Neural crest cell (in vitro differentiated cells): ENCODE measurements around the gene BAD. TPM values are rescaled to one million over a fixed set of nuclear protein-coding genes. Genes with fewer than 3 reads are reported as not detected.

Experiments used
- DNase-seq: peaks from one replicate; pipeline ENCODE4 v3.0.0; 2021; ENCODE audit warnings: low read depth, mixed read lengths, low spot score
- H3K27ac Mint-ChIP-seq: one replicate; pipeline ENCODE4 v1.8.0; 2021; ENCODE audit warnings: mild to moderate bottlenecking, mixed read lengths; ENCODE audit not compliant: unreplicated experiment
- H3K27me3 Mint-ChIP-seq: 2 replicates; pipeline ENCODE4 v1.8.0; 2021; ENCODE audit warnings: low read depth, mild to moderate bottlenecking, mixed read lengths
- H3K36me3 Mint-ChIP-seq: 2 replicates; pipeline ENCODE4 v1.8.0; 2021; ENCODE audit warnings: low read depth, mild to moderate bottlenecking, mixed read lengths
- H3K4me1 Mint-ChIP-seq: 2 replicates; pipeline ENCODE4 v1.8.0; 2021; ENCODE audit warnings: mixed read lengths
- H3K4me3 Mint-ChIP-seq: one replicate; pipeline ENCODE4 v1.8.0; 2021; ENCODE audit warnings: mild to moderate bottlenecking, mixed read lengths
- H3K9me3 Mint-ChIP-seq: 2 replicates; pipeline ENCODE4 v1.8.0; 2021; ENCODE audit warnings: mixed read lengths
- CTCF ChIP-seq: fragments of 200-600 bp; sonication (generic); conservative IDR thresholded peaks from 2 replicates; pipeline ENCODE4 v1.5.0; 2021; ENCODE audit warnings: antibody characterized with exemption, mild to moderate bottlenecking
- total RNA-seq: library from RNA; stranded (reverse); gene quantifications from 2 replicates; pipeline ENCODE4 v1.2.1, GENCODE V29; 2021

The BAD gene
- total RNA-seq, 1 donor from 2014 or later: 47.1 TPM

GRCh38 chr11:64250415-64251015 lies 34.0 kb downstream of the BAD start:
- no peak for DNase-seq
- no peaks in the 10 kb centered on the region for H3K9me3 Mint-ChIP-seq
- peaks cover 28% of the 10 kb centered on the region for H3K4me1 Mint-ChIP-seq
- H3K4me3 Mint-ChIP-seq: peak overlapping the region; percentile 88
- no peaks in the 10 kb centered on the region for H3K36me3 Mint-ChIP-seq
- TF ChIP-seq CTCF: no peak
- H3K27me3 Mint-ChIP-seq: peaks cover 3% of the 10 kb centered on the region
- H3K27ac Mint-ChIP-seq: no peak overlapping the region

- H3K27ac Mint-ChIP-seq: no peak overlapping the region
- no peak for TF ChIP-seq CTCF
- peaks cover 3% of the 10 kb centered on the region for H3K27me3 Mint-ChIP-seq
- H3K4me3 Mint-ChIP-seq: peak overlapping the region; percentile 84
- H3K4me1 Mint-ChIP-seq: peaks cover 28% of the 10 kb centered on the region
- H3K36me3 Mint-ChIP-seq: no peaks in the 10 kb centered on the region
- H3K9me3 Mint-ChIP-seq: no peaks in the 10 kb centered on the region
- DNase-seq: no peak
These were observed 34.7 kb downstream of the BAD start for GRCh38 chr11:64249563-64250414.

GRCh38 chr11:64249038-64249437 lies 35.4 kb downstream of the BAD start:
- H3K27me3 Mint-ChIP-seq: peaks cover 3% of the 10 kb centered on the region
- H3K4me1 Mint-ChIP-seq: peaks cover 27% of the 10 kb centered on the region
- no peak overlapping the region for H3K27ac Mint-ChIP-seq
- no peaks in the 10 kb centered on the region for H3K36me3 Mint-ChIP-seq
- peak overlapping the region; percentile 84 for H3K4me3 Mint-ChIP-seq
- no peak for TF ChIP-seq CTCF
- no peak for DNase-seq
- H3K9me3 Mint-ChIP-seq: no peaks in the 10 kb centered on the region

- H3K4me3 Mint-ChIP-seq: peak overlapping the region; percentile 97
These were observed 35.9 kb downstream of the BAD start for GRCh38 chr11:64248578-64248977.

More at GRCh38 chr11:64248578-64248977, 35.9 kb downstream of the BAD start:
- Mint-ChIP-seq H3K4me1 (peaks cover 24% of the 10 kb centered on the region), H3K27me3 (peaks cover 3% of the 10 kb centered on the region), H3K9me3 (no peaks in the 10 kb centered on the region), H3K27ac (no peak overlapping the region), H3K36me3 (no peaks in the 10 kb centered on the region)
- DNase-seq: no peak
- TF ChIP-seq CTCF: no peak
